HuH-7 (cell line): Measurements from ENCODE around the gene AGO4.

Source experiments
- DNase-seq: peaks from one replicate; pipeline ENCODE4 v3.0.0; 2011; ENCODE audit warnings: low spot score

AGO4 gene

GRCh38 chr1:35894656-35895055, 86.8 kb downstream of the AGO4 start:
- DNase-seq: no peak

- DNase-seq: no peak
Measured at GRCh38 chr1:35899941-35900340, 92.1 kb downstream of the AGO4 start.

GRCh38 chr1:35901235-35901634, 93.4 kb downstream of the AGO4 start:
- DNase-seq: no peak

GRCh38 chr1:35902671-35903070, 94.9 kb downstream of the AGO4 start:
- no peak for DNase-seq
